GM12873 (cell line): ENCODE results near the gene MYCN.

ENCODE experiments used
- CTCF ChIP-seq: IDR thresholded peaks from 2 replicates; pipeline ENCODE4 v1.5.1; 2012; ENCODE audit warnings: low read depth, mild to moderate bottlenecking, moderate library complexity, low read length, control low read depth; ENCODE audit not compliant: insufficient read depth; ENCODE audit errors: missing control alignments

MYCN gene

GRCh38 chr2:15939854-15940660 is at the start of gene MYCN:
Gene MYCN, plus strand, starts transcription at chr2:15940550. Its CDS starts 1,515 bp downstream, at chr2:15942065.
- TF ChIP-seq CTCF: no peak

GRCh38 chr2:15890936-15891905 is 49.1 kb upstream of the MYCN start:
- no peak for TF ChIP-seq CTCF

GRCh38 chr2:15892151-15892880 is 48.0 kb upstream of the MYCN start:
- TF ChIP-seq CTCF: no peak

GRCh38 chr2:15893085-15893484 is 47.3 kb upstream of the MYCN start:
- TF ChIP-seq CTCF: no peak

GRCh38 chr2:15893689-15894480 is 46.5 kb upstream of the MYCN start:
- no peak for TF ChIP-seq CTCF

GRCh38 chr2:15894481-15895144 is 45.7 kb upstream of the MYCN start:
- no peak for TF ChIP-seq CTCF
